HG03108 (cell line): Measurements from ENCODE around the gene CPE.

ENCODE experiments used
- ATAC-seq: cut with Tn5 transposase; IDR thresholded peaks from one replicate; pipeline ENCODE4 v1.9.1; 2021; ENCODE audit warnings: moderate library complexity; ENCODE audit not compliant: unreplicated experiment

Gene CPE

DNA sequence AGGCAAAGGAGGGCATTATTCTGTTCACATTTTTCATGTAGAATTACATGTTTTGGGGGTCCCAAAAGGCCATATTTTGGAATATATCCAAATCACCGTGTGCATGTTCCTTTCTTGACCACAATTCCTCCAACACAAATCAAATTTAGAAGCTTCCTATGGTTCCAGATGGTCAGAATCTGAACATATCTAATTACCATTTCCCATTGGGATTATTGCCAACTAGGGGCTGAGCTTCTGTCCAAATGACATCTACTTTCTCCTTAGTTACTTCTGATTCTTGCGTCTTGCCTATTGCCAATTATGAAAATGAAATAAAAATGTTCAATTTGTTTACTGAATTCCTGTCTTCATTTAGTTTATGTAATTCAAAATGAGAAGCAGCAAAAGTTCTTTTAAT lies 163.7 kb downstream of the CPE start:
- ATAC-seq: no peak
